Common myeloid progenitor, CD34-positive (primary cell): ENCODE measurements around the gene TUBGCP2.

Source experiments
- CTCF ChIA-PET: fragments of 350-600 bp; sonication (Branson Sonifier 250); formaldehyde crosslinking; loops from one replicate; lab custom pipeline; 2021; ENCODE audit warnings: antibody characterized with exemption; lab: Charles Lee
- POLR2A ChIA-PET: fragments of 350-600 bp; sonication (Branson Sonifier 250); formaldehyde crosslinking; loops from one replicate; lab custom pipeline; 2021; ENCODE audit warnings: antibody characterized with exemption; lab: Charles Lee
- DNase-seq, 3 donors: peaks; one replicate each; pipeline versions ENCODE4 v3.0.0 to v3.0.0-alpha.2; 2013
- H3K27ac ChIP-seq, 2 experiments: 1 replicate in 1 of 2; 2 replicates in 1 of 2; pipeline ENCODE4 v1.7.0; 2013; ENCODE audit warnings: inconsistent platforms in 2 of 2, low read length in 2 of 2, mild to moderate bottlenecking in 2 of 2, low read depth in 1 of 2, moderate library complexity in 1 of 2; ENCODE audit not compliant: severe bottlenecking in 2 of 2, insufficient read depth in 1 of 2, poor library complexity in 1 of 2
- H3K27me3 ChIP-seq, 5 experiments: replicated peaks in 2 of 5; 1 replicate in 3 of 5; 2 replicates in 2 of 5; pipeline versions ENCODE4 v1.6.1 to v1.7.0; 2013; ENCODE audit warnings: low read length in 4 of 5, mild to moderate bottlenecking in 2 of 5, moderate library complexity in 2 of 5, inconsistent platforms in 1 of 5; ENCODE audit not compliant: insufficient read depth in 5 of 5, control insufficient read depth in 4 of 5
- H3K36me3 ChIP-seq, 4 experiments: 1 replicate in 2 of 4; 2 replicates in 2 of 4; pipeline versions ENCODE4 v1.6.1 to v1.7.0; 2013; ENCODE audit warnings: low read length in 3 of 4, control low read depth in 1 of 4, mild to moderate bottlenecking in 1 of 4; ENCODE audit not compliant: control insufficient read depth in 4 of 4, insufficient read depth in 4 of 4
- H3K4me1 ChIP-seq, 4 experiments: 1 replicate in 3 of 4; 2 replicates in 1 of 4; pipeline versions ENCODE4 v1.6.1 to v1.7.1; 2013; ENCODE audit warnings: low read length in 3 of 4, mild to moderate bottlenecking in 3 of 4, control low read depth in 1 of 4, inconsistent platforms in 1 of 4, moderate library complexity in 1 of 4; ENCODE audit not compliant: control insufficient read depth in 4 of 4, insufficient read depth in 4 of 4; ENCODE audit errors: control extremely low read depth in 1 of 4
- H3K4me3 ChIP-seq, 7 experiments: 1 replicate in 4 of 7; 2 replicates in 3 of 7; pipeline versions ENCODE4 v1.5.1 to v1.7.0; 2013; ENCODE audit warnings: mild to moderate bottlenecking in 7 of 7, low read length in 6 of 7, moderate library complexity in 6 of 7, inconsistent platforms in 2 of 7, low read depth in 2 of 7, control low read depth in 1 of 7; ENCODE audit not compliant: insufficient read depth in 4 of 7, control insufficient read depth in 1 of 7; ENCODE audit errors: extremely low read depth in 1 of 7
- H3K9me3 ChIP-seq, 5 experiments: 1 replicate in 4 of 5; 2 replicates in 1 of 5; pipeline versions ENCODE4 v1.6.1 to v1.7.1; 2013; ENCODE audit warnings: low read length in 4 of 5, mild to moderate bottlenecking in 2 of 5, inconsistent platforms in 1 of 5, low read depth in 1 of 5, moderate library complexity in 1 of 5; ENCODE audit not compliant: control insufficient read depth in 4 of 5, insufficient read depth in 2 of 5; ENCODE audit errors: control extremely low read depth in 1 of 5
- WGBS: methylation state at CpG from one replicate; pipeline ENCODE4 v1.1.5; 2013; ENCODE audit not compliant: insufficient coverage; 5-methylcytosine and 5-hydroxymethylcytosine counted together

Gene TUBGCP2

GRCh38 chr10:133306941-133307379 lies 1.7 kb downstream of the TUBGCP2 start:
- Histone ChIP-seq H3K27ac (peak overlapping the region in 1 of 2 experiments; percentile 96), H3K4me1 (peaks cover 0 to 23% (median 19%) of the 10 kb centered on the region in 4 experiments), H3K36me3 (peaks cover 3 to 32% (median 23%) of the 10 kb centered on the region in 4 experiments), H3K27me3 (no peaks in the 10 kb centered on the region), H3K4me3 (peak overlapping the region in 2 of 7 experiments; percentile 81 to 96), H3K9me3 (no peaks in the 10 kb centered on the region)
- ChIA-PET CTCF (interaction anchor here (0.7 to 3.3 kb wide), 11 partner anchors 8 to 80 kb away, joined by 3 to 46 read pairs (median 5); partner anchors contain the start of gene ADAM8), POLR2A (interaction anchor here (2.7 kb wide), 1 partner anchor 31 kb away, joined by 11 read pairs; the partner anchor contains the start of gene ADAM8)
- DNase-seq, result no peak
- WGBS, result 90% methylated on average over 12 of the region's 17 CpGs

GRCh38 chr10:133306097-133306476 lies 2.6 kb downstream of the TUBGCP2 start:
- DNase-seq, result no peak
- Histone ChIP-seq H3K27ac (peak overlapping the region in 1 of 2 experiments; percentile 74), H3K27me3 (no peaks in the 10 kb centered on the region), H3K4me1 (peaks cover 0 to 23% (median 19%) of the 10 kb centered on the region in 4 experiments), H3K9me3 (no peaks in the 10 kb centered on the region), H3K36me3 (peaks cover 3 to 27% (median 19%) of the 10 kb centered on the region in 4 experiments), H3K4me3 (no peak overlapping the region)
- POLR2A ChIA-PET, result interaction anchor here (0.6 kb wide), 1 partner anchor 77 kb away, joined by 5 read pairs; no protein-coding TSS in a partner anchor
- CTCF ChIA-PET, result interaction anchor here (1.3 to 3.3 kb wide), 3 partner anchors 10 to 30 kb away, joined by 4 to 46 read pairs (median 12); partner anchors contain the start of gene ADAM8
- WGBS, result 100% methylated on average over 5 of the region's 5 CpGs

- no peak for DNase-seq
- peaks cover 16 to 41% (median 30%) of the 10 kb centered on the region in 4 experiments for H3K36me3 ChIP-seq
- peaks cover 0 to 18% (median 13%) of the 10 kb centered on the region in 4 experiments for H3K4me1 ChIP-seq
- H3K27me3 ChIP-seq, result no peaks in the 10 kb centered on the region
- ChIA-PET CTCF (interaction anchor here (0.7 to 2.5 kb wide), 7 partner anchors 9 to 45 kb away, joined by 3 to 14 read pairs (median 4); no protein-coding TSS in a partner anchor), POLR2A (no interaction called here)
- no peaks in the 10 kb centered on the region for H3K9me3 ChIP-seq
- H3K4me3 ChIP-seq, result no peak overlapping the region
- 96% methylated on average over 7 of the region's 10 CpGs for WGBS
- no peak overlapping the region for H3K27ac ChIP-seq
These were observed 5.5 kb downstream of the TUBGCP2 start for GRCh38 chr10:133303206-133303605.

- DNase-seq, result no peak
- Histone ChIP-seq H3K9me3 (no peaks in the 10 kb centered on the region), H3K27ac (no peak overlapping the region), H3K4me3 (no peak overlapping the region), H3K27me3 (no peaks in the 10 kb centered on the region), H3K36me3 (peaks cover 17 to 50% (median 39%) of the 10 kb centered on the region in 4 experiments), H3K4me1 (peaks cover 0 to 10% (median 4%) of the 10 kb centered on the region in 4 experiments)
- 96% methylated on average over 11 of the region's 14 CpGs for WGBS
- POLR2A ChIA-PET, result no interaction called here
- CTCF ChIA-PET, result interaction anchor here (1.2 to 2.5 kb wide), 4 partner anchors 8 to 44 kb away, joined by 4 to 14 read pairs (median 7); no protein-coding TSS in a partner anchor
These were observed 6.4 kb downstream of the TUBGCP2 start for GRCh38 chr10:133302230-133302629.

- no peak overlapping the region for H3K27ac ChIP-seq
- 96% methylated on average over 12 of the region's 14 CpGs for WGBS
- DNase-seq, result no peak
- no peaks in the 10 kb centered on the region for H3K27me3 ChIP-seq
- no peaks in the 10 kb centered on the region for H3K9me3 ChIP-seq
- ChIA-PET CTCF (interaction anchor here (1.0 to 2.3 kb wide), 4 partner anchors 8 to 41 kb away, joined by 3 to 12 read pairs (median 4); no protein-coding TSS in a partner anchor), POLR2A (no interaction called here)
- no peaks in the 10 kb centered on the region for H3K4me1 ChIP-seq
- no peak overlapping the region for H3K4me3 ChIP-seq
- H3K36me3 ChIP-seq, result peaks cover 17 to 74% (median 57%) of the 10 kb centered on the region in 4 experiments
These were observed 8.9 kb downstream of the TUBGCP2 start for GRCh38 chr10:133299738-133300137.

- H3K4me1 ChIP-seq, result no peaks in the 10 kb centered on the region
- H3K27me3 ChIP-seq, result no peaks in the 10 kb centered on the region
- no peak overlapping the region for H3K4me3 ChIP-seq
- POLR2A ChIA-PET, result no interaction called here
- H3K9me3 ChIP-seq, result no peaks in the 10 kb centered on the region
- no peak overlapping the region for H3K27ac ChIP-seq
- CTCF ChIA-PET, result interaction anchor here (1.0 to 2.3 kb wide), 4 partner anchors 8 to 40 kb away, joined by 3 to 12 read pairs (median 4); no protein-coding TSS in a partner anchor
- H3K36me3 ChIP-seq, result peaks cover 17 to 79% (median 62%) of the 10 kb centered on the region in 4 experiments
- WGBS, result over 99% methylated on average over 10 of the region's 10 CpGs
- DNase-seq, result no peak
These were observed 9.4 kb downstream of the TUBGCP2 start for GRCh38 chr10:133299224-133299623.

DNA sequence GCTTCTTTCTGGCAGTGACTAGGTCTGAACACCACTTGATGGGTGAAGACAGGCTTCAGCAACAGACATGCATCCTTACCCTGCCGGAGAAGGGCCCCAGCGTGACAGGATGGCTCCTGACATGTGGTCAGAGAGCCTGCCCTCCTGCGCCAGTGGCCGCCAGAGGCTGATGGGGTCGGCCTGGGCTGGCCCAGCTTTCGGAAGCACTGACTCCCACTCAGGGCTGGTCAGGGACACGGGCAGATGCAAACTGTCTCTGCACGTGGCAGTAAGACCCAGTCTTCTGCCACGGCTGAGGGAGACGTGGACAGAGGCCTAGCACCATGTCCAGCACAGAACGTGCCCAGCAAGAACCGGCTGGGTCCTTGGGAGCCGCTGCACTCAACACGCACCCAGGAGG lies 10.2 kb downstream of the TUBGCP2 start:
- no peak overlapping the region for H3K4me3 ChIP-seq
- CTCF ChIA-PET, result interaction anchor here (1.0 to 2.3 kb wide), 3 partner anchors 9 to 18 kb away, joined by 3 to 12 read pairs (median 4); no protein-coding TSS in a partner anchor
- POLR2A ChIA-PET, result interaction anchor here (1.1 kb wide), 1 partner anchor 20 kb away, joined by 5 read pairs; no protein-coding TSS in a partner anchor
- no peaks in the 10 kb centered on the region for H3K4me1 ChIP-seq
- H3K27ac ChIP-seq, result no peak overlapping the region
- H3K27me3 ChIP-seq, result no peaks in the 10 kb centered on the region
- 98% methylated on average over 13 of the region's 14 CpGs for WGBS
- no peaks in the 10 kb centered on the region for H3K9me3 ChIP-seq
- no peak for DNase-seq
- peaks cover 19 to 84% (median 69%) of the 10 kb centered on the region in 4 experiments for H3K36me3 ChIP-seq
